H9 (cell line): ENCODE data around the gene PTPDC1. TPM values are rescaled to one million over a fixed set of nuclear protein-coding genes. Genes with fewer than 3 reads are reported as not detected.

Experiments
- DNase-seq: peaks from one replicate; pipeline ENCODE4 v3.0.0-alpha.2; 2017
- H2AFZ ChIP-seq: one replicate; pipeline ENCODE4 v1.6.1; 2013; ENCODE audit warnings: mild to moderate bottlenecking, low read length, control low read depth, moderate library complexity
- H2AK5ac ChIP-seq: 2 replicates; pipeline ENCODE4 v1.6.1; 2013; ENCODE audit warnings: low read length, control low read depth, mixed read lengths; ENCODE audit not compliant: insufficient read length
- H2BK120ac ChIP-seq: one replicate; pipeline ENCODE4 v1.6.1; 2013; ENCODE audit warnings: low read depth, mild to moderate bottlenecking, low read length, control low read depth, inconsistent platforms; ENCODE audit not compliant: poor library complexity, severe bottlenecking
- H2BK12ac ChIP-seq: 2 replicates; pipeline ENCODE4 v1.6.1; 2013; ENCODE audit warnings: low read length, control low read depth, mixed read lengths, low read depth; ENCODE audit not compliant: insufficient read length
- H2BK15ac ChIP-seq: 2 replicates; pipeline ENCODE4 v1.6.1; 2013; ENCODE audit warnings: low read depth, low read length, control low read depth
- H2BK20ac ChIP-seq: one replicate; pipeline ENCODE4 v1.6.1; 2013; ENCODE audit warnings: low read depth, mild to moderate bottlenecking, low read length, control low read depth, inconsistent platforms; ENCODE audit not compliant: poor library complexity, severe bottlenecking
- H2BK5ac ChIP-seq: 2 replicates; pipeline ENCODE4 v1.6.1; 2013; ENCODE audit warnings: low read length, control low read depth, mixed read lengths; ENCODE audit not compliant: insufficient read length
- H3K14ac ChIP-seq: 2 replicates; pipeline ENCODE4 v1.6.1; 2013; ENCODE audit warnings: low read length, control low read depth; ENCODE audit not compliant: insufficient read depth
- H3K18ac ChIP-seq: 2 replicates; pipeline ENCODE4 v1.6.1; 2013; ENCODE audit warnings: low read depth, mild to moderate bottlenecking, mixed read lengths, low read length, control low read depth; ENCODE audit not compliant: insufficient read length
- H3K23ac ChIP-seq: 2 replicates; pipeline ENCODE4 v1.6.1; 2013; ENCODE audit warnings: low read length, control low read depth, mixed read lengths, low read depth; ENCODE audit not compliant: insufficient read length
- H3K23me2 ChIP-seq: 2 replicates; pipeline ENCODE4 v1.6.1; 2013; ENCODE audit warnings: low read depth, mild to moderate bottlenecking, mixed read lengths, low read length, control low read depth; ENCODE audit not compliant: insufficient read length, poor library complexity, severe bottlenecking
- H3K27ac ChIP-seq: 2 replicates; pipeline ENCODE4 v1.5.1; 2013; ENCODE audit warnings: low read length, control low read depth, mixed read lengths, low read depth; ENCODE audit not compliant: insufficient read length
- H3K27me3 ChIP-seq: 2 replicates; pipeline ENCODE4 v1.6.1; 2013; ENCODE audit warnings: low read length, control low read depth, inconsistent platforms; ENCODE audit not compliant: insufficient read depth
- H3K4ac ChIP-seq: 2 replicates; pipeline ENCODE4 v1.6.1; 2013; ENCODE audit warnings: low read depth, mild to moderate bottlenecking, control low read depth, inconsistent platforms, low read length, moderate library complexity
- H3K4me1 ChIP-seq: 2 replicates; pipeline ENCODE4 v1.6.1; 2013; ENCODE audit warnings: low read length, control low read depth, inconsistent platforms; ENCODE audit not compliant: insufficient read depth
- H3K4me2 ChIP-seq: 2 replicates; pipeline ENCODE4 v1.6.1; 2013; ENCODE audit warnings: low read length, control low read depth, mixed read lengths; ENCODE audit not compliant: insufficient read length, insufficient read depth
- H3K56ac ChIP-seq: 2 replicates; pipeline ENCODE4 v1.6.1; 2013; ENCODE audit warnings: low read depth, mild to moderate bottlenecking, mixed read lengths, low read length, control low read depth; ENCODE audit not compliant: insufficient read length
- H3K79me1 ChIP-seq: 2 replicates; pipeline ENCODE4 v1.6.1; 2013; ENCODE audit warnings: low read depth, mild to moderate bottlenecking, moderate library complexity, low read length, control low read depth, inconsistent platforms; ENCODE audit not compliant: insufficient read depth, poor library complexity, severe bottlenecking
- H3K79me2 ChIP-seq: 2 replicates; pipeline ENCODE4 v1.6.1; 2013; ENCODE audit warnings: low read length, control low read depth, inconsistent platforms; ENCODE audit not compliant: insufficient read depth
- H3K9ac ChIP-seq: 2 replicates; pipeline ENCODE4 v1.6.1; 2013; ENCODE audit warnings: low read length, control low read depth, mixed read lengths; ENCODE audit not compliant: insufficient read length; ENCODE audit errors: extremely low read depth
- H3K9me3 ChIP-seq: one replicate; pipeline ENCODE4 v1.6.1; 2013; ENCODE audit warnings: low read depth, low read length, inconsistent platforms; ENCODE audit not compliant: control insufficient read depth
- H3T11ph ChIP-seq: one replicate; pipeline ENCODE4 v1.6.1; 2013; ENCODE audit warnings: mild to moderate bottlenecking, low read length, control low read depth, inconsistent platforms
- H4K20me1 ChIP-seq: one replicate; pipeline ENCODE4 v1.6.1; 2013; ENCODE audit not compliant: control insufficient read depth, insufficient read length, insufficient read depth
- H4K5ac ChIP-seq: 2 replicates; pipeline ENCODE4 v1.6.1; 2013; ENCODE audit warnings: low read depth, mild to moderate bottlenecking, mixed read lengths, low read length, control low read depth; ENCODE audit not compliant: insufficient read length
- H4K8ac ChIP-seq: replicated peaks from 2 replicates; pipeline ENCODE4 v1.6.1; 2013; ENCODE audit warnings: low read length, control low read depth, mixed read lengths, low read depth; ENCODE audit not compliant: insufficient read length
- H4K91ac ChIP-seq: 2 replicates; pipeline ENCODE4 v1.6.1; 2013; ENCODE audit warnings: low read depth, mild to moderate bottlenecking, moderate library complexity, mixed read lengths, low read length, control low read depth; ENCODE audit not compliant: insufficient read length
- H3K27ac Mint-ChIP-seq, 3 experiments: 2 replicates in 2 of 3; 3 replicates in 1 of 3; pipeline ENCODE4 v1.8.0; 2020 to 2021; ENCODE audit warnings: mixed read lengths in 3 of 3, mild to moderate bottlenecking in 1 of 3, moderate library complexity in 1 of 3
- H3K27me3 Mint-ChIP-seq: 2 replicates; pipeline ENCODE4 v1.8.0; 2021; ENCODE audit warnings: low read depth, mild to moderate bottlenecking, moderate library complexity, mixed read lengths
- H3K36me3 Mint-ChIP-seq, 3 experiments: 2 replicates in 2 of 3; 3 replicates in 1 of 3; pipeline ENCODE4 v1.8.0; 2020 to 2021; ENCODE audit warnings: low read depth in 3 of 3, mixed read lengths in 3 of 3; ENCODE audit not compliant: insufficient read depth in 1 of 3
- H3K4me1 Mint-ChIP-seq, 2 experiments: 2 replicates each; pipeline ENCODE4 v1.8.0; 2020; ENCODE audit warnings: mixed read lengths in 2 of 2
- H3K4me3 Mint-ChIP-seq, 2 experiments: 2 replicates in 1 of 2; 3 replicates in 1 of 2; pipeline ENCODE4 v1.8.0; 2020 to 2021; ENCODE audit warnings: mild to moderate bottlenecking in 2 of 2, mixed read lengths in 2 of 2, moderate library complexity in 1 of 2
- H3K9me3 Mint-ChIP-seq, 2 experiments: 2 replicates in 1 of 2; 3 replicates in 1 of 2; pipeline ENCODE4 v1.8.0; 2020; ENCODE audit warnings: mild to moderate bottlenecking in 2 of 2, mixed read lengths in 2 of 2, moderate library complexity in 1 of 2
- WGBS: extraction: QIAGEN DNeasy Blood & Tissue Kit; methylation state at CpG from one replicate; pipeline ENCODE4 v1.1.7; 2013; ENCODE audit warnings: missing lambda C conversion rate, low lambda C conversion rate, mixed read lengths; ENCODE audit not compliant: insufficient read length; ENCODE audit errors: extremely low coverage; 5-methylcytosine and 5-hydroxymethylcytosine counted together
- total RNA-seq: library from RNA; stranded (reverse); gene quantifications from 2 replicates; pipeline ENCODE4 v1.2.1, GENCODE V29; 2021
- TF ChIP-seq, protein P1 (sequence below): fragments of 200-600 bp; sonication (generic); conservative IDR thresholded peaks from 3 replicates; pipeline ENCODE4 v1.8.0; 2021; ENCODE audit warnings: antibody characterized with exemption, mild to moderate bottlenecking

Gene PTPDC1
- total RNA-seq, 1 experiment from 2014 or later = 4.8 TPM

- no peak overlapping the region for H3K9ac ChIP-seq
- H3K23ac ChIP-seq = no peak overlapping the region
- H2BK5ac ChIP-seq = no peak overlapping the region
- TF ChIP-seq, protein P1, sequence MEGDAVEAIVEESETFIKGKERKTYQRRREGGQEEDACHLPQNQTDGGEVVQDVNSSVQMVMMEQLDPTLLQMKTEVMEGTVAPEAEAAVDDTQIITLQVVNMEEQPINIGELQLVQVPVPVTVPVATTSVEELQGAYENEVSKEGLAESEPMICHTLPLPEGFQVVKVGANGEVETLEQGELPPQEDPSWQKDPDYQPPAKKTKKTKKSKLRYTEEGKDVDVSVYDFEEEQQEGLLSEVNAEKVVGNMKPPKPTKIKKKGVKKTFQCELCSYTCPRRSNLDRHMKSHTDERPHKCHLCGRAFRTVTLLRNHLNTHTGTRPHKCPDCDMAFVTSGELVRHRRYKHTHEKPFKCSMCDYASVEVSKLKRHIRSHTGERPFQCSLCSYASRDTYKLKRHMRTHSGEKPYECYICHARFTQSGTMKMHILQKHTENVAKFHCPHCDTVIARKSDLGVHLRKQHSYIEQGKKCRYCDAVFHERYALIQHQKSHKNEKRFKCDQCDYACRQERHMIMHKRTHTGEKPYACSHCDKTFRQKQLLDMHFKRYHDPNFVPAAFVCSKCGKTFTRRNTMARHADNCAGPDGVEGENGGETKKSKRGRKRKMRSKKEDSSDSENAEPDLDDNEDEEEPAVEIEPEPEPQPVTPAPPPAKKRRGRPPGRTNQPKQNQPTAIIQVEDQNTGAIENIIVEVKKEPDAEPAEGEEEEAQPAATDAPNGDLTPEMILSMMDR = no peak
- H3K9me3 Mint-ChIP-seq = no peaks in the 10 kb centered on the region
- no peak overlapping the region for H3K4ac ChIP-seq
- no peaks in the 10 kb centered on the region; a peak in 2 of 7 replicates for H3K36me3 Mint-ChIP-seq
- H3K4me1 ChIP-seq = 0 out of 2 replicates have a peak, but pooled peaks cover 3% of the 10 kb centered on the region
- H4K20me1 ChIP-seq = no peaks in the 10 kb centered on the region
- no peak overlapping the region for H3K56ac ChIP-seq
- H3K23me2 ChIP-seq = no peaks in the 10 kb centered on the region
- no peaks in the 10 kb centered on the region for H3K9me3 ChIP-seq
- no peaks in the 10 kb centered on the region for H3K27me3 Mint-ChIP-seq
- no peak overlapping the region for H2BK12ac ChIP-seq
- no peak overlapping the region for H2AFZ ChIP-seq
- no peaks in the 10 kb centered on the region for H3K27me3 ChIP-seq
- no peak overlapping the region for H2BK20ac ChIP-seq
- no peak overlapping the region for H2AK5ac ChIP-seq
- H4K5ac ChIP-seq = no peak overlapping the region
- H4K8ac ChIP-seq = no peak overlapping the region
- no peak for DNase-seq
- no peaks in the 10 kb centered on the region for H3K79me2 ChIP-seq
- H2BK120ac ChIP-seq = no peak overlapping the region
- H3K4me2 ChIP-seq = no peak overlapping the region
- H3K27ac ChIP-seq = no peak overlapping the region
- H3K79me1 ChIP-seq = no peaks in the 10 kb centered on the region
- H3K18ac ChIP-seq = no peak overlapping the region
- no peak overlapping the region for H3K14ac ChIP-seq
- no peak overlapping the region for H4K91ac ChIP-seq
- no CpG with 5 or more reads among the region's 6 CpGs for WGBS
- H3K4me3 Mint-ChIP-seq = no peak overlapping the region
- H3K4me1 Mint-ChIP-seq = peaks cover 18 to 25% of the 10 kb centered on the region in 2 experiments
- H3K27ac Mint-ChIP-seq = no peak overlapping the region
- H2BK15ac ChIP-seq = no peak overlapping the region
- no peak overlapping the region for H3T11ph ChIP-seq
Observed at GRCh38 chr9:94083384-94083783, 880 bp upstream of the PTPDC1 start.
